COLO829 (cell line): ENCODE measurements around the gene PRRX1.

Experiments
- DNase-seq: peaks from one replicate; pipeline ENCODE4 v3.0.0; 2012; ENCODE audit warnings: low spot score

PRRX1 gene

DNA sequence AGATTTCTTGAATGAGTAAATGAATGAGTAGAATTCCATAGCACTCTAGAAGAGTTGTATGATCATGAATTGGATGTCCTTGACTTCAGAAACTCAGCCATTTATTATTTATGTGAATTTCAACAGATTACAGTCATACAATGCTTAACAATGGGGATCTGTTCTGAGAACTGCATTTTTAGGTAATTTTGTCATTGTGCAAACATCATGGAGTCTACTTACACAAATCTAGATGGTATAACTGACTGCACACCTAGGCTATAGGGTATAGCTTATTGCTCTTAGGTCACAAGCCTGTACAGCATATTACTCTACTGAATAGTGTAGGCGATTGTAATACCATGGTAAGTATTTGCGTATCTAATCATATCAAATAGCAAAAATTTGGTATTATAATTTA, 59.6 kb downstream of the PRRX1 start:
- DNase-seq: no peak

DNA sequence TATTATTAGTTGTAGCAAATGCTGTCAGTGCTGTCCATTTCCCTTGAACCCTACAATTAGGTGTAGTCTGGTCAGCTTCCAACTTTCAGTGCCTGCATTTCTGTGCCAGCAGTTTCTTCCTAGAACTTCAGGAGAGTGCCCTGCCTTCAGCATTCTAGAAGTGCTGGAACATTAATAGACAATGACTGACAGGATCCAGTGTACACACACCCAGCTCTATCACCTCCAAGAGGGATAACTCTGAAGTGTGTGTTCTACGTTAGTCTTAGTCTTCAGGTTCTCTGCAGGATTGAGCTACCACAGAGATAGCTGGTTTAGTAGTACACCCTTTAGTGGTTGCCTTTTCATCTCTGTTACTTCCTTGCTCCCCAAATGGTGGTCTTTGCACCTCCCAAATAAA, 61.4 kb downstream of the PRRX1 start:
- DNase-seq: no peak

DNA sequence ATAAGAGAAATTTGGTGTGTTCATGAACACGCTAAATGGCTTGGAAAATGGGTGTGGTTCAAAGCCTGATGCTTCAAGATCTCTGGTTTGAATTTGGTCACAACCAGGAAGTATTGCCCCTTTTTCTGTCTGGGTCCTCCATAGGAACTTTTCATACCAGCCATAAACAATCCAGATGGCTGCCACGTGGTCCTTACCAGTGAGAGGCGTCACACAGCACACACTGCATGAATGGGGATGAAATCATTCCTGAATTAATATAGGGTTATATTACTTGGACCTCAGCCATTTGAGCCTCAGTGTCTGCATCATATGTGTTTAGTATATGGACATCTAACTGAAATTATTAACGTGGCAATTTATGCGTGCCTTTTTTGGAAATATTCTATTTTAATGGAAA, 64.0 kb downstream of the PRRX1 start:
- DNase-seq: no peak

- no peak for DNase-seq
These were observed 65.5 kb downstream of the PRRX1 start for GRCh38 chr1:170729225-170730002.

DNA sequence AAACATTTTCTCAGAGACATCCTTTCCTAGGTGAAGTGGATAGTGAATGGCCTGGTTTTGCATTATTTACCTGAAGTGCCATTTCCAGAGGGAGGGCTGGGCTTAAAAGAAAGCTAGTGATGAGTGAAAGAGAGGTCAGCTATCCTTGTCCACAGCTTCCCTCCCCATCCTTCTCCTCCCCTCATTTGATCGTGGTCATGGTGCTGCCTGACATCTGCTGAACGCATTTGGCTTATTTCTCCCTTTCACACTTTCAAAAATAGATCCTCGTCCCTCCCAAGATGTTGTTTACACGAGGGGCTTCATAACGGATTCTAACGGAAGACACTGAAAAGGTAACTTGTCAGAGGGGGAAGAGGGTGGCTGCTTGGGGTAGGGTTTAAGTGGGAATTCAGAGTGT, 66.1 kb downstream of the PRRX1 start:
- no peak for DNase-seq

DNA sequence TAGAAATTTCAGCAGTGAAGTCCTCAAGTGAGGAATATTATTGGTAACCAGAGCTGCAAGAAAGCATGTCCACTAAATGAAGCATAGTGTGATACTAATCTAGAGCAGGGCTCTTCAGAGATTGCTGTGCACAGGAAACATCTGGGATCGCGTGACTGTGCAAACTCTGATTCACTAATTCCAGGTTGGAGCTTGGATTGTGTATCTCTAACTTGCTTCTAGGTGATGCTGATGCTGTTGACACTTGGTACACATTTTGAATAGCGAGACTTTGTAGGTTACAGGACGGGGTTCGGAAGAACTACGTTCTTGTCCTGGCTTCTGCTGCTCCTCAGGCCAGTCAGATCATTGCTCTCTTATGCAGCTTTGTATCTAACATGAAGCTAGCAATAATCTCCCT, 66.5 kb downstream of the PRRX1 start:
- DNase-seq: no peak

DNA sequence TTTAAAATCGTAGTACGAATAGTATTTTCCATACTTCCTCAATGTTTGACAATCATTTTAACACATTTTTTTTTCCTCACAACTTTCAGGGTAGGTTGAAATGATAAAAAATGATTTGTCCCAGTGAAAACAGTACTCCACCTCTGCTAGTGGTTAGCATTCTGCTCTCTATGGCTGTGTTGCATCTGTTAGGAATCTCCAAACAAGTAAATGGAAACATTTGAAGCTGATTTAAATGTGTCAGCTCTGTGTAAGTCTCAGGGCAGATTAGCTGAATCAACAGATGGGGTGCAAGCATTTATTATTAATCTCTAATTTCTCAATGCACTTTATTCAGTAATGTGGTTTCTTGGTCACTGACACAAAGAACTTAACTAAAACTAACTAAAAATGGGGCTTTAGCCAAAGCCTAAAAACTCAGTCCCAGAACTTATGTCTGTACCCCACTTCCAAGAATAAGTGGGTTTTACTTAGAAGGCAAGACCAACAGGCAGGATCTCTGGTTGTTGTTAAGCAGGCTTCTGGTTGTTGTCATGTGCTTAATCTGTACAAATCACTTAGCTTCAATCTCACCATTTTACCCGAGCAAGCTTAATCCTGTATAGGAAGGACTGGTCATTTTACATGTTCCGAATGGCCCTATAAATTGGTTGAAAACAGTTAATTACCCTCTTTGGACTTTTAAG, 67.8 kb downstream of the PRRX1 start:
- DNase-seq: no peak

GRCh38 chr1:170732252-170732588, 68.3 kb downstream of the PRRX1 start:
- DNase-seq: no peak

DNA sequence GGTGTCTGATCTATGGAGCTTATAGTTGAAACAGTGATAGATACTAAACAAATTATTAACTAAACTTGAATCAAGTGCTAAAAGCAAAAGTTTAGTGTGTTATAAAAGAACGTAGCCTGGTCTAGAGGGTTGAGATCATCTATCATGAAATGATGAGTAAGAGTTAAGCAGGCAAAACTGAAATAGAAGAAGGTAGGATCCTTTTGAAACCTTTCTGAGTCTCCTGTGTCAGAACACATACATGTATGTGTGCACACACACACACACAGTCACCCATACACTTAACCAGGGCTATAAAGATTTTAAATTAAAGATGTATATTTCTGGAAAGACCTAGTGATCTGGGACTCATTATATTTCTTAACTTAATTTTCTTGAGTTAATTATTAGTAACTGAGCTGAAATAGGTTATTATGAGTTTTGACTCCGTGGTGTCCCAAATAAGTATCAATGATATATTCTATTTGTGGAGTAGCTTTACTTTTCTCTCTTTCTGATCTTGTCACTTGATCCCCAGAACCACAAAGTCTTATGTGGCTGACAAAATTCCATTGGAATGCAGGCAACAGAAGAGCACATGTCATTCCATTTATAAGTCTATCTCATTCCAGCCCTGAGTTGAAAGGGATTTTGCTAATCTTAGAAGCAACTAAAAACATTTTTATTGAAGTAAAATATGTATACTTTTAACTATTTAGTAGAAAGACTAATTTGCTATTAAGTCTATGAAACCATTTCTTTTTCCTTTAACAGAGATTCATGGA, 70.7 kb downstream of the PRRX1 start:
- DNase-seq: no peak

DNA sequence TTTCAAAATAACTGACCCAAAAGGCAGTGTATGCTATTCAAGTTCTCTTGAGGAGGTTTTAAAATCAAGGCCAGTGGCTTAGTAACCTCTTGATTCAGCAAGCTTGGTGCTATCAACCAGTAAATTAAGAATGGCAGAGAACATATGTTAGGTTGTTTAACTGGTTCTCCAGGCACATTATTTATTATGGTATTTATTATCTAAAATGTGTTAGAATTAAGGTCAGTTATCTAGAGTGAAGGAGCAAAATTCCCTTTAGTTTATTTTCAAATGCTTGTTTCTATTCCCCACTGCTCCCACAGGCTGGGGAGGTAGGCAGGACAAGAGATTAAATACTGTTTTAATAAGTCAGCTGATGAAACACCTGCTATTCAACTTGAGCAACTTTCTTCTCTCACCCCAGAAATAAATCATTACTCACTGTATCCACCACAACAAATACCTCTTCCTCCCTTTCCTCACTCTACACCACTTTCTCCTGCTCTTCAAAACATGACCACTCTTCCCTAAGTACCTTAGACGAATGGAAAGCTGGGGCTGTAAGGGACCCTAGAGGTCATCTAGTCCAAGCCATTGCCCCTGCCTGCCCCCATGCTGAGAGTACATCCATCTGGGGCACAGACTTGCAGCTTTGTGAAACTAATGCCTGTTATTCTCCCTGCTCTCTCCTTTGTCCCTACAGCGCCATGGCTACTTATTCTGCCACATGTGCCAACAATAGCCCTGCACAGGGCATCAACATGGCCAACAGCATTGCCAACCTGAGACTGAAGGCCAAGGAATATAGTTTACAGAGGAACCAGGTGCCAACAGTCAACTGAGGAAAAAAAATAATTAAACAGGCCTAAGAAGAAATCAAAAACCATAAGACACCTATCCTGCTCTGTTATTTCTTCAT, 71.7 kb downstream of the PRRX1 start:
- DNase-seq: no peak

DNA sequence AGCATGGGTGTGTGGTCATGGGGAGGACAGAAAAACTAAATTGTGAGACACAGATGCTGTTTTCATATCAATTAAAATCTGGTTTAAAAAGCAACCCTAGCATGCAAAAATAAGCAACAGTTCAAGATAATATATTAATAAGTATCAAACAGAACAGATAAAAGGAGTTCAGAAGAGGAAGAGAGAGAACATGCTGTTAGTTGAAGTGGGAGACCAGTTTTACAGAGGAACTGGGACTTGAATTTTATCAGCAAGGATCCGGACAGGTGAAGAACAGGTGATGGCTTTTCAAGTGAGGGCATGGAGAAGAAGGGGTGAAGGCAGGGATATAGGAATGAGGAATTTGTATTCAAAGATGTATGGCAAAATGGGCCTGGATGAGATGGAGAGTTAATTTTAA, 75.9 kb downstream of the PRRX1 start:
- DNase-seq: no peak

GRCh38 chr1:170741678-170742077, 77.7 kb downstream of the PRRX1 start:
- DNase-seq: no peak

GRCh38 chr1:170742600-170742999, 78.7 kb downstream of the PRRX1 start:
- DNase-seq: no peak

- no peak for DNase-seq
These were observed 79.2 kb downstream of the PRRX1 start for GRCh38 chr1:170743083-170743482.

- no peak for DNase-seq
These were observed 85.6 kb downstream of the PRRX1 start for GRCh38 chr1:170749549-170749948.

GRCh38 chr1:170749959-170750358, 86.0 kb downstream of the PRRX1 start:
- DNase-seq: no peak

GRCh38 chr1:170755795-170756194, 91.9 kb downstream of the PRRX1 start:
- DNase-seq: no peak

GRCh38 chr1:170758992-170759391, 95.1 kb downstream of the PRRX1 start:
- no peak for DNase-seq

DNA sequence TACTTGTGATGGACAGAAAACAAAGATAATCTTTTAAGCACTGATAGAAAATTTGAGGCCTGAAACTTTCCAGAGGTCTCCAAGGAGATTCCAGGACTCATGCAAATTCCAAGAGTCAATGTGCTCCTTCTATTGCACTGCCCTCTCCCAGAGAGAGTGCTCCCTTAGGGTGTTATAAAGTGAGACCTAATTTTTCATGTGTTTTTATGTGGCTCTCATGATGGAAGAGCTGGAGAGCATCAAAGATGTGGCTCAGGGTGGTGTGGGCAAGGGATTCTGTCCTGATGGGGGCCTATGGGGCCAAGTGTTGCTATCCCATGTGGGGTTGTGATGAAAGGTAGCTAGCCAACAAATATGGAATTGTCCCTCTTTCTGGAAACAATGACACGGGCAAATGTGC, 101.3 kb downstream of the PRRX1 start:
- no peak for DNase-seq

GRCh38 chr1:170765712-170766330, 101.9 kb downstream of the PRRX1 start:
- DNase-seq: peak; percentile 66

- DNase-seq: no peak
These were observed 105.0 kb downstream of the PRRX1 start for GRCh38 chr1:170768929-170769328.

DNA sequence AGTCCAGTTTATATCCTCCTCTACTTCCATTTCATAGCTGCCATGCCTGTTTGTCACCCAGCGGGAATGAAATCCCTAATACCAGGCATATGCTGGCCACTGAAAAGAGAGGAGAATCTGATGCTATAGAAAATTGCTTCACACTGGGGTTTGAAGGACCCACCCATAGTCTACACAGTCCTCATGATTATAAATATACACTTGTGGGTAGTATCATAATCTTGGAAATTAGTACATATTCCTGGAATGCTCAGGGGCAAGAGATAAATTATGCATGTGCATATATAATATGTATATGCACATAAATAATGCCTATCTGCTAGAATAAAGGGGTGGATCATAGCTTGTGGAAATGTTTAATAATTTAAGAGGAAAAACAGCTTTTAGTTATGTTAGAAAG, 105.8 kb downstream of the PRRX1 start:
- no peak for DNase-seq
